ENCODE measurements around the gene PACS2. TPM values are rescaled to one million over a fixed set of nuclear protein-coding genes. Genes with fewer than 3 reads are reported as not detected.

Gene PACS2
- total and polyA plus RNA-seq, 2 donors (not counting 3 experiments of a cell fraction or from before 2014, with no cell fraction given): 52.7 to 86.3 TPM

GRCh38 chr14:105424861-105425260, 110.3 kb downstream of the PACS2 start:
- no peak for FAIRE-seq
- intact Hi-C loops (cut with micrococcal nuclease): no loop called here
- Histone ChIP-seq H3K27me3 (ENCODE audit: control insufficient read depth in 2 of 2, insufficient read depth in 2 of 2, low read length in 2 of 2) (no peaks in the 10 kb centered on the region), H3K4me2 (ENCODE audit: insufficient read depth, low read length) (no peak overlapping the region), H3K36me3 (ENCODE audit: control insufficient read depth in 2 of 2, extremely low read depth in 1 of 2, insufficient read depth in 2 of 2, low read length in 2 of 2) (peaks cover 0 to 10% of the 10 kb centered on the region in 2 experiments), H3K4me1 (ENCODE audit: control insufficient read depth, extremely low read depth, insufficient read depth, low read length) (peaks cover 17% of the 10 kb centered on the region), H3K9me3 (replicated peaks; ENCODE audit: control insufficient read depth, insufficient read depth, low read length) (no peaks in the 10 kb centered on the region), H2AFZ (ENCODE audit: low read depth, low read length) (no peak overlapping the region), H3K9me1 (replicated peaks; ENCODE audit: control insufficient read depth, extremely low read depth, insufficient read depth, low read length) (no peaks in the 10 kb centered on the region), H3K4me3 (replicated peaks in 1 of 3; ENCODE audit: insufficient read depth in 1 of 3, low read depth in 1 of 3, low read length in 3 of 3) (no peak overlapping the region), H4K20me1 (replicated peaks; ENCODE audit: control insufficient read depth, extremely low read depth, insufficient read depth, low read length) (no peaks in the 10 kb centered on the region), H3K27ac (ENCODE audit: insufficient read depth, low read depth, low read length) (no peak overlapping the region), H3K9ac (replicated peaks; ENCODE audit: extremely low read depth, insufficient read depth, low read length) (no peak overlapping the region), H3K79me2 (ENCODE audit: control insufficient read depth, insufficient read depth, low read length) (peaks cover 85% of the 10 kb centered on the region)
- dilution Hi-C loops (cut with MboI; ENCODE audit: extremely low pct_ligation_motif_present, low sequenced_read_pairs): no loop called here
- POLR2A ChIA-PET: no interaction called here
- TF ChIP-seq JUN (IDR thresholded peaks at IDR 0.05; ENCODE audit: borderline replicate concordance, insufficient read depth, insufficient read length, low read depth) (no peak), GATA2 (IDR thresholded peaks at IDR 0.05; ENCODE audit: insufficient read depth, insufficient read length, low read depth, low read length) (no peak), FOS (IDR thresholded peaks at IDR 0.05; ENCODE audit: borderline replicate concordance, insufficient read depth, low read length) (no peak), EZH2 (IDR thresholded peaks at IDR 0.05; ENCODE audit: borderline replicate concordance, low read depth, low read length, severe bottlenecking) (no peak), POLR2A (IDR thresholded peaks at IDR 0.05; ENCODE audit: low read depth, low read length) (no peak), MYC (IDR thresholded peaks at IDR 0.05; ENCODE audit: low read depth, low read length) (no peak), MAX (IDR thresholded peaks at IDR 0.05; ENCODE audit: insufficient read depth, insufficient read length) (no peak), POLR2AphosphoS5 (IDR thresholded peaks at IDR 0.05; ENCODE audit: insufficient read depth, low read depth, low read length) (no peak), CTCF (IDR thresholded peaks at IDR 0.05; ENCODE audit: extremely low read depth in 1 of 2, insufficient read depth in 1 of 2, low read depth in 1 of 2, low read length in 2 of 2) (no peak)
- BruUV-seq (replicated peaks): no TSS peak
- DNase-seq (ENCODE audit: low read depth, low spot score): no peak
- CTCF ChIA-PET: no interaction called here
